DOHH2 (cell line): ENCODE measurements around the gene ST6GAL1.
A peak's percentile ranks its signal among the peaks of the same experiment; 100 is the strongest.

Source experiments
- H3F3A ChIP-seq: fragments of 200-600 bp; sonication (generic), shearing (Covaris generic); 2 replicates; pipeline ENCODE4 v1.6.0; 2016; ENCODE audit warnings: antibody characterized with exemption, mild to moderate bottlenecking; ENCODE audit not compliant: control insufficient read depth, insufficient read depth
- H3K27ac ChIP-seq: fragments of 200-600 bp; sonication (generic); 2 replicates; pipeline ENCODE4 v1.5.1; 2014; ENCODE audit warnings: low read depth, mild to moderate bottlenecking, low read length, moderate library complexity
- H3K27me3 ChIP-seq: fragments of 200-600 bp; sonication (generic); 2 replicates; pipeline ENCODE4 v1.6.1; 2014; ENCODE audit warnings: mild to moderate bottlenecking, low read length, mixed read lengths; ENCODE audit not compliant: control insufficient read depth
- H3K36me3 ChIP-seq: fragments of 200-600 bp; sonication (generic); 2 replicates; pipeline ENCODE4 v1.6.1; 2014; ENCODE audit warnings: mild to moderate bottlenecking, low read length, moderate library complexity, mixed read lengths; ENCODE audit not compliant: control insufficient read depth
- H3K4me1 ChIP-seq: fragments of 200-600 bp; sonication (generic); 2 replicates; pipeline ENCODE4 v1.6.1; 2014; ENCODE audit warnings: mild to moderate bottlenecking, low read length, mixed read lengths; ENCODE audit not compliant: control insufficient read depth
- H3K4me2 ChIP-seq: fragments of 200-600 bp; sonication (generic); 2 replicates; pipeline ENCODE4 v1.6.0; 2014; ENCODE audit warnings: mild to moderate bottlenecking, low read length, moderate library complexity
- H3K4me3 ChIP-seq: fragments of 200-600 bp; sonication (generic); 2 replicates; pipeline ENCODE4 v1.5.1; 2014; ENCODE audit warnings: mild to moderate bottlenecking, low read length, mixed read lengths
- H3K79me2 ChIP-seq: fragments of 200-600 bp; sonication (generic); 2 replicates; pipeline ENCODE4 v1.6.1; 2014; ENCODE audit warnings: mild to moderate bottlenecking, low read length, mixed read lengths; ENCODE audit not compliant: control insufficient read depth
- H3K9me2 ChIP-seq: fragments of 200-600 bp; sonication (generic); replicated peaks from 2 replicates; pipeline ENCODE4 v1.6.1; 2014; ENCODE audit warnings: mild to moderate bottlenecking, low read length, mixed read lengths; ENCODE audit not compliant: control insufficient read depth
- H3K9me3 ChIP-seq: fragments of 200-600 bp; sonication (generic); 2 replicates; pipeline ENCODE4 v1.6.1; 2014; ENCODE audit warnings: antibody characterized with exemption, low read length, mixed read lengths; ENCODE audit not compliant: control insufficient read depth, insufficient read depth
- H4K20me1 ChIP-seq: fragments of 200-600 bp; sonication (generic); 2 replicates; pipeline ENCODE4 v1.6.0; 2014; ENCODE audit warnings: low read depth, mild to moderate bottlenecking, antibody characterized with exemption, low read length, moderate library complexity; ENCODE audit not compliant: control insufficient read depth, insufficient read depth
- CTCF ChIP-seq: fragments of 200-600 bp; sonication (generic); IDR thresholded peaks from one replicate; pipeline ENCODE4 v1.5.1; 2014; ENCODE audit warnings: antibody characterized with exemption, mild to moderate bottlenecking, low read depth, low read length; ENCODE audit not compliant: poor library complexity, severe bottlenecking
- EZH2phosphoT487 ChIP-seq: fragments of 200-600 bp; sonication (generic); IDR thresholded peaks from 2 replicates; pipeline ENCODE4 v1.6.1; 2017; ENCODE audit warnings: borderline replicate concordance, mild to moderate bottlenecking, antibody characterized with exemption, low read length, moderate library complexity, mixed read lengths

ST6GAL1 gene

DNA sequence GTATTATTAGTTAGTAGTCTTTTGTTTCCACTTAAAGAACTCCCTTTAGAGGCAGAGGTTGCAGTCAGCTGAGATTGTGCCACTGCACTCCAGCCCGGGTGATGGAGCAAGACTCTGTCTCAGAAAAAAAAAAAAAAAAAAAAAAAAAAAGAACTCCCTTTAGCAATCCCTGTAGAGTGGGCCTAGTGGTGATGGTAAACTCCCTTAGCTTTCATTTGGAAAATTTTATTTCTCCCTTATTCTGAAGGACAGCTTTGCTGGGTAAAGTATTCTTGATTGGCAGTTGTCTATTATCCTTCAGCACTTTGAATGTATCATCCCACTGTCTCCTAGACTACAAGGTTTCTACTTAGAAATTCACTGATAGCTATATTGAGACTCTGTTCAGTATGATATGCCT, 163.0 kb downstream of the ST6GAL1 start:
- no peak overlapping the region for H3K4me3 ChIP-seq
- no peaks in the 10 kb centered on the region for H3K79me2 ChIP-seq
- H3K27me3 ChIP-seq = no peaks in the 10 kb centered on the region
- no peaks in the 10 kb centered on the region for H4K20me1 ChIP-seq
- H3K9me2 ChIP-seq = no peaks in the 10 kb centered on the region
- no peak for TF ChIP-seq CTCF
- no peak for TF ChIP-seq EZH2phosphoT487
- H3K4me1 ChIP-seq = peaks cover 24% of the 10 kb centered on the region
- H3K27ac ChIP-seq = no peak overlapping the region
- H3F3A ChIP-seq = no peaks in the 10 kb centered on the region
- no peak overlapping the region for H3K4me2 ChIP-seq
- peaks cover under 1% of the 10 kb centered on the region; the same call in 1 of the 2 replicates for H3K9me3 ChIP-seq
- H3K36me3 ChIP-seq = 0 out of 2 replicates have a peak, but pooled peaks cover 2% of the 10 kb centered on the region

DNA sequence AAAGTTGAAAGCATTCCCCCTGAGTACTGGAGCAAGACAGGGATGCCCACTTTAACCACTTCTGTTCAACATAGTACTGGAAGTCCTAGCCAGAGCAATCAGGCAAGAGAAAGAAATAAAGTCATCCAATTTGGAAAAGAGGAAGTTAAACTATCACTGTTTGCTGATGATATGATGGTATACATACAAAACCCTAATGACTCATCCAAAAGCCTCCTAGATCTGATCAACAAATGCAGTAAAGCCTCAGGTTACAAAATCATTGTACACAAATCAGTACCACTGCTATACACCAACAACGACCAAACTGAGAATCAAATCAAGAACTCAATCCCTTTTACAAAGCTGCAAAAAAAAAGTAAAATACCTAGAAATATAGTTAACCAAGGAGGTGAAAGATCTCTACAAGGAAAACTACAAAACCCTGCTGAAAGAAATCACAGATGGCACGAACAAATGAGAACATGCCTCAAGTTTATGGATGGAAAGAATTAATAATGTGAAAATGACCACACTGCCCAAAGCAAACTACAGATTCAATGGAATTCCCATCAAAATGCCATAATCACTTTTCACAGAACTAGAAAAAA, 168.7 kb downstream of the ST6GAL1 start:
- Histone ChIP-seq H3K9me2 (no peaks in the 10 kb centered on the region), H3K4me3 (no peak overlapping the region), H4K20me1 (no peaks in the 10 kb centered on the region), H3K27me3 (no peaks in the 10 kb centered on the region), H3K9me3 (0 out of 2 replicates have a peak, but pooled peaks cover 5% of the 10 kb centered on the region), H3K4me2 (no peak overlapping the region), H3K36me3 (no peaks in the 10 kb centered on the region), H3F3A (no peaks in the 10 kb centered on the region), H3K27ac (no peak overlapping the region), H3K79me2 (no peaks in the 10 kb centered on the region), H3K4me1 (peaks cover 27% of the 10 kb centered on the region)
- TF ChIP-seq EZH2phosphoT487 = no peak
- no peak for TF ChIP-seq CTCF

DNA sequence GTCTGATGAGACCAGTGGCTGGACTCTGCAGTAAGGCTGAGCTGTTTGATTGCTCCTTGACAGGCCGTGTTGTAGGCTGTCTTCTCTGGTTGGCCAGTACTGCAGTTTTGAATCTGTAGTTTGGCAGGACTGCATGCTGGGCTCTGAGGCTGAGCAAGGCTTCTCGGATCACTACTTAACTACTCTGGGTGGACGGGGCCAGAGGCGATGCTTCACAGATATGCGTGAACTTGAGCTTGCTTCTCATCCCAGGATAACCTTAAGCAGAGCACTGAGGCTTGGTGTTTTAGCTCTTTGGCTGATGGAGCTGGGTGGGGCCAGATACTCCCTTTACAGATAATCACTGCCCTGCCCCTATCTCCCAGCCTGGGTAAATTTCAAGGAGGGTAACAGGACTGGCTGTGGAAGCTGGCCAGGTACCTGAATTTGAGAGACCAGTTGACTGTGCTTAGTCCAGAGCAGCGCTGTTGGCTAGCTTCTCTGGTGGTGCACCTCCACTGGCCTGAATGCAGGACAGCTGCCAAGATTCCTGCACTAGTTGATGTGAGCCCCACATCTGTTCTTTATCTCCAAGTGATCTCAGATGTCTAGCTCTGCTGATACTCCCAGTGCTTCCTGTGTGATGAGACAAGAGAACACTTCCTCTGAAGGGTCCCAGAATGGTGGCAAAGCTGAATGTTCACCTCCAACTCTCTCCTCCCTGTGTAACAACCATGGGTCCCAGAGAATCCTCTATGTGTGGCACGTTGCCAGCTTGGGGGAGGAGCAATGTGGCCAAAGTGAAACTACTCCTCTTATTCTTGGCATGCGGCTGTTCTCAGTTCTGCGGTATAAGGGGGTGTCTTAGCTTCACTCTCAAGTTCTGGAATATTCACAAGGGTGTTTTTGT, 171.1 kb downstream of the ST6GAL1 start:
- Histone ChIP-seq H3K79me2 (no peaks in the 10 kb centered on the region), H4K20me1 (no peaks in the 10 kb centered on the region), H3F3A (no peaks in the 10 kb centered on the region), H3K4me3 (peak overlapping the region; percentile 21; the same call in 1 of the 2 replicates), H3K4me1 (peaks cover 32% of the 10 kb centered on the region), H3K4me2 (peak overlapping the region; percentile 41), H3K9me2 (no peaks in the 10 kb centered on the region), H3K27me3 (no peaks in the 10 kb centered on the region), H3K27ac (no peak overlapping the region), H3K9me3 (0 out of 2 replicates have a peak, but pooled peaks cover 5% of the 10 kb centered on the region), H3K36me3 (no peaks in the 10 kb centered on the region)
- TF ChIP-seq CTCF = no peak
- no peak for TF ChIP-seq EZH2phosphoT487
